HG03565 (cell line): Measurements from ENCODE around the gene ACVR2A.

ENCODE experiments used
- ATAC-seq: cut with Tn5 transposase; IDR thresholded peaks from one replicate; pipeline ENCODE4 v1.9.1; 2021; ENCODE audit warnings: mild to moderate bottlenecking, moderate library complexity; ENCODE audit not compliant: unreplicated experiment

ACVR2A gene

GRCh38 chr2:147854557-147855134 lies 9.8 kb downstream of the ACVR2A start:
- no peak for ATAC-seq

DNA sequence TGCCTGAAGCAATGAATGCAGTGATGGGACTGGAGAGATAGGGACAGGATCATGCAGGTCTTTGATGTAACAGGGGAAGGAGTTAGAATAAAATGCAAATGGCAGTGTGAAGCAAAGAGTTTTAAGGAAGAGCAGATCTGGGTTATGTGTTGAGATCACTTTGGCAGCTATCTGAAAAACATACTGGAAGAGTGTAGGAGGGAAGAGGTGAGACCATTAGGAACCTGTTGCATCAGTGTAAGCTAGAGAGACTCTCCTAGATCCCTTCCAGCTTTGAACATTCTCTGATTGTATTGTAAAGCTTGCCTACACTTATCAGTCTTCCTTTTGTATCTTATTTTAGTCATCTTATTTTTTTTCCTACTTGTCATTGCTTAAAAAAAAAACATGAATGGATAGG lies 10.5 kb downstream of the ACVR2A start:
- no peak for ATAC-seq

DNA sequence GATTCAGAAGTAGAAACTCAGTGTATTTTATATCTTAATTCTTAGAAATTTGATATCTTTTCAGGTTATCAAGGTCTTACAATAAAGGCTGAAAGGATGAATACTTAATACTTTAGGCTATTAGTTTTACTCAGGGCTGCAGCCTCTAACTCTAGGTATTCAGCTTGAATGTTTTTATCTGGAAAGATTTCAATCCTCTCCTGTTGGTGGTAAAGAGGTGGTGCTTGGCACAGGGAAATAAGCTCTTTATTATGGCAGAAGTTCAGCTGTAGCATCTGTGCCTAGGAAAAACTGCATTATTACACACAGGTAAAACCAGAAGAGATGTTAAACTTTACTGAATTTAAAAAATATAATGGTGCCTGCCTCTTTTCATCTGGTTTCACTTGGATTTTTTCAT lies 11.1 kb downstream of the ACVR2A start:
- ATAC-seq: no peak

DNA sequence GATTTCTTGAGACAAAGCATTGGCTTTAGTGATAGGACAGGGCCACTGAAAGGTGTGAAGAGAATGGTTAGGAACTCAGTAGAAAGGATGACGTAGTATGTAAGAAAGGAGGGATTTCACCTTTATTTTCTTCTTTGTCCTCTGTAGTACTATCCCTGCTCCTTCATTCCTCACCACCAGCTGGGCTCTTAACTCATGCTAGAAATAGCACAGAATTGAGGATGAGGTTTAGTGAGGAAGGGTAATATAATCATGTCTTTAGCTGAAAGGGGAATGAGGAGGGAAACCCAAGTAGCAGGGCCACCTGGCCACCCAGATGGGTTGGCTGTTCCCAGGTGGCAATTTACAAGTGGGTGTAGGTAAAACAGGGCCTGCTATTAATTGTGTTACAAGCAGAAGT lies 15.2 kb downstream of the ACVR2A start:
- ATAC-seq: no peak

DNA sequence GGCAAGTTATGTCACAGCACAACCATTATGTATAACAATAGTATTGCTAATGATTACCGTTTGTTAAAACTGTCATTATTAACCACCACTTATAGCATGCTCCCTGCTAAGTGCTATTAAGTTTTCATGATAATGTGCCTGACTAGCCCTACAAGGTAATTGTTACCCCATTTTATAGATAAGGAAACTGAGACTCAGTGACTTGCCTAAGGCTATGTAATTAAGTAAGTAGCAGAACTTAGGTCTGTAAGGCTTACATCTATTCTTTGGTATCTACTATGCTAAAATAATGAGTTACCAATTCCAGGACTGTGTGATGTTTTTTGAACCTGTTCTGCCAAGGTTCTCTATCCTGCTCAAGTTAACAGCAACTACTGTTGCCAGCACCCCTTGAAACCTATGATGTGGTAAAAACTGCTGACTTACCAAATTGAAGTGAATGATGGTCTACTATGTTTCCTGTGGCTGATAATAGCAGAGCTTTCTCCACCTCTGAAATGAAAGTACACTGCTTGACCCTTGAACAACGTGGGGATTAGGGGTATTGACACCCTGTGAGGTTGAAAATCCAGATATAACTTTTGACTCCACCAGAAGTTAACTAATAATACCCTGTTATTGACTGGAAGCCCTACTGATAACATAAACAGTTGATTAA lies 18.2 kb downstream of the ACVR2A start:
- ATAC-seq: no peak

DNA sequence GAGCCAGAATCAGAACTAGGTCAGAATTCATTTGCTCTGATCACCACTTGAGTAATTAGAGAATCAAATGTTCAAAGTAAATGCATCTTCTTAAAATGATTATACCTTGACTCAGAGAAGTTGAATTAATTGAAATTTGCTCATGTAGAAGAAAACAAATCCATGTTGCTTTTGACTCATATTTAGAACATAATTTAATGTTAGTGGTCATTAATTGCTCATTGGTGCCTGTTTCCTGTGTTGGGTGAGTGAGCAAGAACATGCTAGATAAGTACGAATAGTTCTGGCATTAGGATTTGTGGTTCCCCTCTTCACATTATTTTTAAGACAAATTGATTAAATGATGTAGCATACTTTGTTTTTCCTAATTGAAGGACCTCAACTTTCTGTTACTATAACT lies 19.0 kb downstream of the ACVR2A start:
- no peak for ATAC-seq

DNA sequence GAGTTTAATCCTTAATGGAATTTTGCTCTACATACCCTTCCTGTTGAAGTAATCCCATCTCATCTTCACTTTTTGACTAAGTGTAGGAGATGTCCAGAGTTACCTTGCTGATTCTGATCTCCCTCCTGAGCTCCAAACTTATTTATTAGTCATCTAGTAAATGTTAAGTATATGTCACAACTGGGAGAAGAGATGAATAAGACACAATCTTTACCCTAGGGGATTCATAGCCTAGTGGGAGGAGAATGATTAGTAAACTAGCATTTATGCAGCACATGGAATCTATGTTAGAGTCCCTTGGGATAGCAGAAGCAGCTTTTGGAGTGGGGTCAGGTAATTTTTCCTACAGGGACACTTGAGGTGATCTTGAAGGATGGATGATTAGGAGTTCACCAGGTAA lies 20.7 kb downstream of the ACVR2A start:
- no peak for ATAC-seq

GRCh38 chr2:147867050-147867449 lies 22.2 kb downstream of the ACVR2A start:
- ATAC-seq: no peak

- no peak for ATAC-seq
These were observed 25.1 kb downstream of the ACVR2A start for GRCh38 chr2:147869934-147870333.

DNA sequence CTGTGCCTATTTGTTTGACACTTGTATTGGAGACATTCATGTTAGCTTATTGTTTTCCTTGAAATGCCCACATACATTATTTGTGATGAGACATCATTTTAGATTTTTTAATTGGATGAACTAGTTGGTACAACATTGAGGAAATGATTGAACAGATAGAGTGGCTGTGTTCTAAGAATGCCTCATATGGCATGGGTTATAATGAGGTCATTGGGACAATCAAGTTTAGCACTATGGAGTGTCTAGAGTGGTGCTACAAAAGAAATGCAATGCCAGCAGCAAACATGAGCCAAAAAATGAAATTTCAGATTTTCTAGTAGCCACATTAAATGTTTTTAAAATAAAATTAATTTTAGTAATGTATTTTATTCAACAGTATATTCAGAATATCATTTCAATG lies 28.1 kb downstream of the ACVR2A start:
- ATAC-seq: no peak

DNA sequence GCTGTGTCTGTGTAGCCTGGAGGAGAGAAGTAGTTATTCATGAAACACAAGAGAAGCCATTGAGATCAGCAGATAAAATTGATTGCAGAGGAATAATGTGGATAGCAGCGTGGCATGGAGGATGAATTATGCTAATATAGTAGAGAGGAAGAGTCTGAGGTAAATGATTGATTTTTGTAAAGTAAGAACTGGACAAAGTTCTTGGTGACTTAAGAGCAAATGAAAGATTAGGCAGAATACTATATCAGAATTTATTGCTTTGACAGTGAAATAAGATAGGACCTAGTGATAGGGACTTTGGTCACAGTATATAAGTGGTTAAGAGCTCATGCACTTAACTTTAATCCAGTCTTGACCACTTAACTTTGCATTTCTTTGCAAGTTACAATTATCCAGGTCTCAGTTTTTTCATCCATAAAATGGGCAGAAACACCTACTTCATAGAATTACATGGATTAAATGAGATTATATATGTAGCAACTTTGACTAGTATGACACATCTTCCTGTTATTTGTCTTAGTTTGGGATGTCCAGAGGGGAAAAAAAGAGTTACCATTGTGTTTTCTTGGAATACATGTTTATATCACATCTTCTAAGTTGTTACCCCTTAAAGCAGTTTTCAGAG lies 29.1 kb downstream of the ACVR2A start:
- ATAC-seq: no peak

DNA sequence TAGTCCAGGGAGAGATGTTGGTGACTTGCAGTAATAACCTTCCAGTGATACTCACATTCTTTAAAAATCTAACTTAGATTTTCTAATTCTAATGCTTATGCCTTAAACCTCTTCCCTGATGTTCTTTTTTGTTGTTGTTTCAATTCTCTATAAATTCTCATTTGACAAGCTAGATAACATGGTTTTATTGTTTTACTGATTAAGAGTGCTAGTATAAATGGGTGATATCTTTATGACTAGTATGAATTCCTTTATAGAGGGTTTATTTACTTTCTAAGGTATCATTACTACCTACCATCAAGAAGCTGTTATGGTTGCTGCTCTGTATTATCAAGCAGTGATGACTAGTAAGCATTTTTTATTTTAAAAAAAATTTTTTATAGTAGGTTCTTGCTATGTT lies 35.0 kb downstream of the ACVR2A start:
- ATAC-seq: no peak

- no peak for ATAC-seq
These were observed 37.8 kb downstream of the ACVR2A start for GRCh38 chr2:147882631-147883030.

DNA sequence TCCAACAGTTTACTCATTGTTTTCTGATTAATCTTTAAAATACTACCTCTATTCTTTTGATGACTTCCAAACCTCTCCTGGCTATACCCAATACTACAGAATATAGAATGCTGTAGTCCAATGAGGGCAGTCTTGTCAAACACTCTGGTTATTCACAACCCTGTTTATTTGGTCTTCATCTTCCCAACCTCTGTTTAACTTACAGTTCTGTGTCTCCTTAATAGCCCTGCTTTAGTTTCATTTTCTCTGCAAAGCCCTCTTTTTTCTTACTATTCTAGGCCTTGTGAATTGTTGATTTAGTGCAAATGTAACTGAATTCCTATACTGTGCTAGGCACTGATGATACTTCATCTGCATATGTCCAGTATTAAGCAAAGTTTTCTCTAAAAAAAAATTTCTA lies 40.0 kb downstream of the ACVR2A start:
- no peak for ATAC-seq

DNA sequence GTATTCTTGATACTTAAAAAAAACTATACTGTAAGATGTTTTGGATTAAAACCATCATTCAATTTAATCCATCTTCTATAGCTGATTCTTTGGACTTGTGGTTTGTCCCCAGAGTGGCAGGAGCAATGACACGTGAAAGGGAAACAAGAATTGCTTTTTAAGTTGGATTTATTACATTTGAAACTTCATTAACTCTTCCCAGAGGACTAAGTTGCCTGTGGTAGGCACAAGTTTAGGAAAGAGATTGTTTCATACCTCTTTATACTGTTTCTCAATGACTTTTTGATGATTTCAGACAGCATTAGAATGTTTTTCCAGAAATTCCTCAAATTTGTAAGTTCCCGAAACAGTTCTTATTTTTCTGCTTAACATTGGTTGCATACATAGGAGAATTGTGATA lies 41.3 kb downstream of the ACVR2A start:
- ATAC-seq: no peak

DNA sequence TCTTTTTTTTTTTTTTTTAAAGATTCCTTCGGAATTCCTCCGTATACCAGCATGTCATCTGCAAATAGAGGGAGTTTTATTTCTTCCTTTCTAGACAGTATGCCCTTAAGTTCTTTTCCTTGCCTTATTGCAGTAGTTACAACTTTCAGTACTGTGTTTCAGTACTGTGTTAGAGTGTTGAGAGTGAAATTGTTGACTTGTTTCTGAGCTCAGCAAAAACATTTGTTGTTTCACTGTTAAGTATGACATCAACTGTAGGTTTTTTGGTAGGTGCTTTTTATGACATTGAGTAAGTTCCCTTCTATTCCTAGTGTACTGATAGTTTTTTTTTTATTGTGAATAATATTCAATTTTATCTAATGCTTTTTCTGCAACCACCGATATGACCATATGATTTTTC lies 43.9 kb downstream of the ACVR2A start:
- ATAC-seq: no peak

DNA sequence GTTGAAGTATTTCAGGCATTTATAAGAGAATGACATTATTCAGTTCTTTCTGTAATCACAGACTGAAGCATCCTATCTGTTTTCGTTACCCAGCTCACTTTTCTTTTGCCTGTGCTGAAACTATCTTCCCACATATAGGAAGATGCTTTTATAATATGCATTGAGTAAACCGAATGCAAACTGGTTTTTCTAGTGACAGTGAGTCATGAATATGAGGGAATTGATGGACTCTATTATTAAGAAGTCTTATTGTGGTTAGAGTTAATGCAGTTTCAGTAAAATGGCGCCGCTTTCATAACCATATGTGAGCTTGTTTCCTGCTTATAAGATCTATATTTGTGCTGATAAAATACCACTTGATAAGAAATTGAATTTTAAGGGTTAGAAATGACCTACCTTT lies 59.2 kb downstream of the ACVR2A start:
- no peak for ATAC-seq

- no peak for ATAC-seq
These were observed 64.3 kb downstream of the ACVR2A start for GRCh38 chr2:147909178-147909577.

GRCh38 chr2:147910990-147911473 lies 66.2 kb downstream of the ACVR2A start:
- ATAC-seq: no peak

DNA sequence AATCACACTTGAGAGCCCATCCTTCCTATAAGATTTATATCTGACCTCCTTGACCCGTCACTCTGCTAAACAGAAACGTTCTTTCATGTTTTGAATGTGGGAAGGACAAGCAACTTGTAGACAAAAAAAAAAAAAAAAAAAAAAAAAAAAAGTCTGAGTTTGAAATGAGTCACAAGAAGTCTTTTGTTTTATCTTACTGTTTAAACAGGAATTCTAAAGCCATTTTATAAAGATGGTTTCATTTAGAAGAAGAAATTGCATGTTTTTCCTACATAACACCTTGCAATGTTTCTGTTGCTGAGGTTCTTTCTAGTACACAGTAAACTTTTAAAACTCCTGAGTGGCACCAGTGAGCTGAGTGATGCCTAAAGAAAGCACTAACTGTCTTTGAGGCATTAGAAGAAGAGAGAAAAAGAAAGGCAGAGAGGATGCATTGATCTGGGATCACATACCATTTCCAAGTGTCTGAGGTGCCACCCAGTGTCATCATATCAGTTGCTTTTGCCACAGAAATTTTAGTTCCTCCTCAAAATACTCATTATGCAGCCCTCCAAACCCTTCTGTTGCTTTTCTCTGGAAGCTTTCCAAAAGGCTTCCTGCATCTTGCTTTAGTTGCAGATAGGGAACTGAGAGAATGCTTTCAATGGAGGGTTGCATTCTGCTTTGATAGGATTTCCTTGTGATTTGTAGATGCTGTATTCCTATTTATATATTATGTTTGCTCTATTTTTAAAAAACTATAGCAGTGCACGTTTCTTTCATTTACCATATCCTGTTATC lies 69.1 kb downstream of the ACVR2A start:
- ATAC-seq: no peak

GRCh38 chr2:147916067-147916466 lies 71.2 kb downstream of the ACVR2A start:
- no peak for ATAC-seq

DNA sequence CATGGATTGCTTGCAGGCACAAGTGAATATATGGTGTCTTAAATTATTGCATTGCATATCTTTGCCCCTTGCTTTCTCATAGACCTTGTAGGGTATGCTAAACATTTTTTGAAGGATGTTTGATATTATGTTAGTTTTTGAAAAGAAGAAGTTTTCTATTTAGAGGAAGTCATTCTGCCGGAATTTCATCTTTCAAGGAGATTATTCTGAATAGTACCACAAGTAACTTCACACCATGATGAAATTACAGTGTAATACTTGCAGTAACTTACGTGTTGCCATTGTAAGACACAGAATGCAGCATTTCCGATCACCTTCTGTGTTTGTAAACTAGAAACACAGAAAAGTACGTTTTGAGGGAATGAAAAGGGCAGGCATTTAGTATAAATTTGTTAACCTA lies 71.9 kb downstream of the ACVR2A start:
- ATAC-seq: no peak
